Astrocyte of the spinal cord (primary cell): ENCODE measurements around the gene CATSPERB.
"Not testable (repeated sequence)": the region's sequence is repeated elsewhere in the genome, so short reads cannot be mapped to it uniquely, and the experiment has no call there.

Experiments
- DNase-seq: peaks from one replicate; pipeline ENCODE4 v3.0.0; 2011; ENCODE audit warnings: low read depth, low spot score
- H3K4me3 ChIP-seq: 2 replicates; pipeline ENCODE4 v1.5.1; 2011; ENCODE audit warnings: low read depth, mild to moderate bottlenecking, low read length, moderate library complexity
- CTCF ChIP-seq: IDR thresholded peaks from 2 replicates; pipeline ENCODE4 v1.5.1; 2012; ENCODE audit warnings: low read depth, mild to moderate bottlenecking, low read length, inconsistent platforms
- in situ Hi-C: cut with HindIII; loops from 2 replicates; pipeline ENCODE4 v1.10.0; 2017; ENCODE audit warnings: low sequenced_read_pairs

The CATSPERB gene

DNA sequence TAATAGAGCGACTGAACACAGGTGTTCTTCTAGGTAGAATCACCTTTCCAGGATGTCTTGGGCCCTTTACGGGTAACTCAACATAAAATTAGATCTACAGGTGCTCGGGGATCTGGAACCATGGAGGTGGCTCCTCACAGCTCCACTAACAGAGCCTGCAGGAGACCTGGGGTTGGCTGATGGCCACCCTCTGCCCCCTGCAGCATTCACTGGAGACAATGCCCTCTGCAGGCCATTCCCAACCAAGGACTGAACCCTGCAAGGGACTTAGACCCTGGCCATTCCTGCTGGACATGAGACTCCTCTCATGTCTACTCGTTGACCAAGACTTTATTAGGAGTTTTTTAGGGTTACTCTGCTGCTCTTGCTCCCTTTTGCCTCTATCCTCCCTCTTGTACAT lies 163.3 kb downstream of the CATSPERB start:
- no peak for DNase-seq
- H3K4me3 ChIP-seq: no peak overlapping the region
- in situ Hi-C loops: no loop called here
- no peak for TF ChIP-seq CTCF

DNA sequence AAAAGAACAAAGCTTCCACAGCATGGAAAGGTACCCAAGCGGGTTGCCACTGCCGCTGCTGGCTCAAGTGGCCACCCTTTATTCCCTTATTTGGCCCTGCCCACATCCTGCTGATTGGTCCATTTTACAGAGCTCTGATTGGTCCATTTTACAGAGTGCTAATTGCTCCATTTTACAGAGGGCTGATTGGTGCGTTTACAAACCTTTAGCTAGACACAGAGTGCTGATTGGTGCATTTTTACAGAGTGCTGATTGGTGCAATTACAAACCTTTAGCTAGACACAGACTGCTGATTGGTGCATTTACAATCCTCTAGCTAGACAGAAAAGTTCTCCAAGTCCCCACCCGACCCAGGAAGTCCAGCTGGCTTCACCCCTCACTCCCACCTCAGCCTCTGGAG lies 164.1 kb downstream of the CATSPERB start:
- in situ Hi-C loops, H3K4me3 ChIP-seq, DNase-seq: not testable (repeated sequence)

DNA sequence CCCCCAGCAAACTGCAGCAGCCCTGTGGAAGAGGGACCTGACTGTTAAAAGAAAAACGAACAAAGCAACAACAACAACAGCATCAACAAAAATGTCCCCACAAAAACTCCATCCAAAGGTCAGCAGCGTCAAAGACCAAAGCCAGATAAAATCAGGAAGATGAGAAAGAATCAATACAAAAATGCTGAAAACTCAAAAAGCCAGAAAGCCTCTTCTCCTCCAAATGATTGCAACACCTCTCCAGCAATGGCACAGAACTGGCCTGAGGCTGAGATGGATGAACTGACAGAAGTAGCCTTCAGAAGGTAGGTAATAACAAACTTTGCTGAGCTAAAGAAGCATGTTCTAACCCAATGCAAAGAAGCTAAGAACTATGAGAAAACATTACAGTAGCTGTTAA lies 176.4 kb downstream of the CATSPERB start:
- H3K4me3 ChIP-seq: no peak overlapping the region
- no peak for DNase-seq
- in situ Hi-C loops: no loop called here
- no peak for TF ChIP-seq CTCF

- in situ Hi-C loops: no loop called here
Measured at GRCh38 chr14:91554535-91555332, 177.2 kb downstream of the CATSPERB start.

DNA sequence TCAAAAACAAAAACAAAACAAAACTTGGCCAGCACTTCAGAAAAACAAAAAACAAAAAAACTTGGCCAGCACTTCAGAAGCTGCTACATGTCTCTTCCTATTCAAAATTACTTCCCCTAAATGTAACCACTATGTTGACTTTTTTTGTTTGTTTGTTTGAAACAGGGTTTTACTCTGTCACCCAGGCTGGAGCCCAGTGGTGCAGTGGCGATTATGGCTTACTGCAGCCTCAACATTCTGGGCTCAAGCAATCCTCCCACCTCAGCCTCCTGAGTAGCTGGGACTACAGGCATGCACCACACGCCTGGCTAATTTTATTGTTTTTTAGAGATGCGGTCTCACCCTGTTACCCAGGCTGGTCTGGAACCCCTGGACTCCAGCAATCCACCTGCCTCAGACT lies 183.8 kb downstream of the CATSPERB start:
- no peak overlapping the region for H3K4me3 ChIP-seq
- TF ChIP-seq CTCF: no peak
- in situ Hi-C loops: no loop called here
- no peak for DNase-seq

More at GRCh38 chr14:91554535-91555332, 177.2 kb downstream of the CATSPERB start:
- no peak overlapping the region for H3K4me3 ChIP-seq
- TF ChIP-seq CTCF: no peak
- DNase-seq: no peak

DNA sequence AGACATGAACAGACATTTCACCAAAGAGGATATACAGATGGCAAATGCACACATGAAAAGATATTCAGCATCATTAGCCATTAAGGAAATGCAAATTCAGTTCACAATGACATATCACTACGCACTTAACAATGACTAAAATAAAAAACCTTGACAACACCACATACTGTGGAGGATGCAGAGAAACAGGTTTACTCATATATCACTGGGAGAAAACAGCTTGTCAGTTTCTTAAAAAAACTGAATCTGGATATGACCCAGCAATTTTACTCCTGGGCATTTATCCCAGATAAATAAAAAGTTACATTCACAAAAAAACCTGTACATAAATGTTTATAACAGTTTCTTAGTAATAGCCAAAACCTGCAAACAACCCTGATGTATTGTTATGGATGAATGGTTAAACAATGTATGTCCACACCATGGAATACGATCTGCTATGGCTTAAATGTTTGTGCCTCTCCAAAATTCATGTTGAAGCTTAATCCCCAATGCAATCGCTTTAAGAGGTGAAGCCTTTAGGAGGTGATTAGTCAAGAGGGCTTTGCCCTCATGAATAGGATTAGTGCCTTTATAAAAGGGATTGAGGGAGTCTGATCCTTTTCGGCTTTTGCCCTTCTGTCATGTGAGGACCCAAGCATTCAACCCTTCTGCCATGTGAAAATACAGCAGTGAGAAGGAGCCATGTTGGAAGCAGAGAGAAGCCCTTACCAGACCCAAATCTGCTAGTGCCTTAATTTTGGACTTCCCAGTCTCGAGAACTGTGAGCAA lies 185.8 kb downstream of the CATSPERB start:
- no peak for TF ChIP-seq CTCF
- no peak for DNase-seq

GRCh38 chr14:91545204-91545603 lies 186.7 kb downstream of the CATSPERB start:
- no peak overlapping the region for H3K4me3 ChIP-seq
- no peak for TF ChIP-seq CTCF
- in situ Hi-C loops: no loop called here
- DNase-seq: no peak

More for the DNA sequence above, 185.8 kb downstream of the CATSPERB start:
- no peak overlapping the region for H3K4me3 ChIP-seq
- in situ Hi-C loops: no loop called here
